Dedifferentiated amniotic fluid mesenchymal stem cell (primary cell): Measurements from ENCODE around the gene CSRP1.

Experiments
- DNase-seq: peaks from one replicate; pipeline ENCODE4 v3.0.0-alpha.2; 2016; ENCODE audit errors: extremely low spot score

The CSRP1 gene

GRCh38 chr1:201455098-201455497 is 51.8 kb downstream of the CSRP1 start:
- DNase-seq, result no peak

GRCh38 chr1:201454608-201455007 is 52.3 kb downstream of the CSRP1 start:
- no peak for DNase-seq

DNA sequence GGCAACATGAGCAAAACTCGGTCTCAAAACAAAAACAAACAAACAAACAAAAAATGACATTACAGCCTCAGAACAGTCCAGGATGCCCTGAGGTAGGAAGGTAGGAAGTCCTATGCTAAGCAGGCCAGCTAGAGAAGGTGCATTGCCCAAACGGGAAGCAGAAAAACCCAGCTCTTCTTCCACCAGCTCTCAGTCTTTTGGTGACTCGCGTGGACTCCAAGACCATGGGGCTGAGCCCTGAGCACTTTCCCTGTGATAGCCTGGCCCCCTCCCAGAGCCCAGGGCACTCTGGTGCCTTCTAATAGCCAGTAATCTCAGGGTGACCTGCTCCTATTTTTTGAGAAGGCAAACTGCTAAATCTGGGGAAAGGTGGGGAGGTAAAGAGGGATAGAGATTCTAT is 54.1 kb downstream of the CSRP1 start:
- DNase-seq, result no peak

- peak; percentile 78 for DNase-seq
These were observed 56.1 kb downstream of the CSRP1 start for GRCh38 chr1:201450721-201451291.

DNA sequence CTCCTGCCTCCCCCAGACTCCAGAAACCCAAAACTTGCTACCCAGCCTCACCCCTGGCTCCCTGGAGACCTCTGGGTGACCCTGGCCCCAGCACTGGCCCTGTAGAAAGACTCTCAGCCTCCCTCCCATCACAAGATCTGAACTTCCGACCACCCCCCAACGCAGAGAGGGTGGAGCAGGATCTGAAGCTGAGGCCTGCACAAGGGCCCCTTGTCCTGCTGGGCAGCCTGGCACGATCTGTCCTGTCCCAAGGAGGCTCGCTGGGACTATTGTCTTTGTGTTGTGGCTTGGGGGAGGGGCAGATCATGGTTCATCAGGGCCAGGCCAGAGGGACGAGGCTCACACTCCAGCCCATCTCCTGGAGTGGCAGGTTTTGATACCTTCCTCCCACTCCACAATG is 57.9 kb downstream of the CSRP1 start:
- no peak for DNase-seq

GRCh38 chr1:201447903-201448871 is 58.7 kb downstream of the CSRP1 start:
- DNase-seq, result no peak

GRCh38 chr1:201445310-201445709 is 61.6 kb downstream of the CSRP1 start:
- DNase-seq, result no peak

- DNase-seq, result no peak
These were observed 62.1 kb downstream of the CSRP1 start for GRCh38 chr1:201444792-201445191.

- no peak for DNase-seq
These were observed 63.2 kb downstream of the CSRP1 start for GRCh38 chr1:201443747-201444146.

DNA sequence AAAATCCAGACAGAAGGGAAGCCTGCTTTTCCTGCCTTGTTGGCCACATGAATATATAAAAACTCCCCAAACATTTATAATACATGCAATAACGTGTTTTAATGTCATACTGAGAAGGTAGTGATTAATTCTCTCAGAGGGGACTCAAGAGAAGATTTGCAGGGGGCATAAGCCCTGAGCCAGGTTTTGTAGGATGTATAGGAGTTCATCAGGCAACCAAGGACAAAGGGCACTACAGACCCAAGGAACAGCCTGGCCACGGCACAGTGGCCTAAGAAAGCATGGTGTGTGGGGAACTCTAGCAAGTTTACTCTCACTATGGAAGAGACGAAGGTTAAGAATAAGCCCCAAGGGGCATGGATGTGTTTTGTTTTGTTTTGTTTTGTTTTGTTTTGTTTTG is 70.0 kb downstream of the CSRP1 start:
- DNase-seq, result no peak

DNA sequence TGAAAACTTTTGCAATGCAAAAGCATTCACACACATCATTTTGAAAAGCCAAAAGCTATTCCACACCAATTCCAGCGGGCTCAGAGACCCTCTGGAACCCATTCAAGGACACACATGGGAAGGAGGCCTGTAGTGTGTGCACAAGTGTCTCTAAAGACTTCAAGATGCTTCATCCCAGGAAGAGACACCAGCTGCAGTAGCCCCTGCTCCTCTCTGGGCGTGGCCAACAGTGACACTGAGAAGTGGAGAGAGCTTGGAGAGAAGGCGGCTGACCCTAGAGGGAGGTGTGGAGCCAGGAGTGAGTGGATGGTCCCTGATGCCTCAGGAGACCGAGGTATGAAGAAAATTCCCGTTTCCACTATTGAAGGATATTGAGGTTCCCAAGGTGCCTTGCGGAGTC is 70.5 kb downstream of the CSRP1 start:
- DNase-seq, result no peak

- DNase-seq, result no peak
These were observed 72.7 kb downstream of the CSRP1 start for GRCh38 chr1:201434266-201434665.

GRCh38 chr1:201433609-201434008 is 73.3 kb downstream of the CSRP1 start:
- no peak for DNase-seq
